ENCODE measurements around the gene CBX6.

Gene CBX6

DNA sequence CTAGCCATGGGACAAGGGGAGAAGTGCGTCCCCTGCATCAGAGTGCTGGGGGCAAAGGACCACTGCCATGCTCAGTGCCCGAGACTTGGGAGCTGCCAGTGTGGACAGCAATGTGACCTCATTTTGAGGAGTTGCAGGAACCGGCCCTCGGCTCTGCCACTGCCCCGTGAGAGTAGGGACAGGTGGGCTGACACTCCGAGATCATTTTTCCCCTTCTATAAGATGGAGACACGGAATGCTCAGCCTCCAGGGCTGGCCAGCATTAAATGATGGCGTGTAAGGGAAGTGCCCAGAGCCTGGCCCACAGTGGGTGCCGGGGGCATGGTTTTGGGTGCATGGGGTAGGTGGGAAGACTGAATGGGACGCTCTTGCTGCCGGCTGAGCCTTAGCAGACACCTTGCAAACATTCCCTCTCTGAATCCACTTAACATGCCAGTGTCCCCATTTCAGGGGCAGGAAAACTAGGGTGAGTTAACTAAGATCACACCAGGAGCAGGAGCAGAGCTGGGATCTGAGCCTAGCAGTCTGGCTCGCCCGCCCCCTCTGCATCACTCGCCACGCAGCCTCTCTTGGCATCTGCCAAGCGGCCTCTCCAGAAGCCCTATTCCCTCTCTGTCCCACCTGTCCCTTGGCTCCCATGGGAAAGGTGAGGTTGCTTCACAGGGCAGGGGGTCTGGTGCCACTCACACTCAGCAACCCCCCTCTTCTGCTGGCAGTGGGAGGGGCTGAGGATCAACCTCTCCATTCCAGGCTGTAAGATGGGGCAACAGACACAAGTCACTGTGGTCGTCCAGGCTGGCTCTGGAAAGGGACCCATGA, 41.8 kb downstream of the CBX6 start (continued):
- TF ChIP-seq, protein P1, sequence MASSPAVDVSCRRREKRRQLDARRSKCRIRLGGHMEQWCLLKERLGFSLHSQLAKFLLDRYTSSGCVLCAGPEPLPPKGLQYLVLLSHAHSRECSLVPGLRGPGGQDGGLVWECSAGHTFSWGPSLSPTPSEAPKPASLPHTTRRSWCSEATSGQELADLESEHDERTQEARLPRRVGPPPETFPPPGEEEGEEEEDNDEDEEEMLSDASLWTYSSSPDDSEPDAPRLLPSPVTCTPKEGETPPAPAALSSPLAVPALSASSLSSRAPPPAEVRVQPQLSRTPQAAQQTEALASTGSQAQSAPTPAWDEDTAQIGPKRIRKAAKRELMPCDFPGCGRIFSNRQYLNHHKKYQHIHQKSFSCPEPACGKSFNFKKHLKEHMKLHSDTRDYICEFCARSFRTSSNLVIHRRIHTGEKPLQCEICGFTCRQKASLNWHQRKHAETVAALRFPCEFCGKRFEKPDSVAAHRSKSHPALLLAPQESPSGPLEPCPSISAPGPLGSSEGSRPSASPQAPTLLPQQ (tag by site-specific recombination; IDR thresholded peaks at IDR 0.05) = no peak
- TF ChIP-seq SP2 (tag by site-specific recombination; IDR thresholded peaks at IDR 0.05) (no peak), ZNF76 (tag by site-specific recombination; IDR thresholded peaks at IDR 0.05; ENCODE audit: borderline replicate concordance, low read depth) (no peak), ZNF548 (tag by site-specific recombination; IDR thresholded peaks at IDR 0.05) (no peak), SP3 (tag by site-specific recombination; IDR thresholded peaks at IDR 0.05) (no peak), OSR2 (tag by site-specific recombination; IDR thresholded peaks at IDR 0.05) (no peak)
- TF ChIP-seq, protein P2, sequence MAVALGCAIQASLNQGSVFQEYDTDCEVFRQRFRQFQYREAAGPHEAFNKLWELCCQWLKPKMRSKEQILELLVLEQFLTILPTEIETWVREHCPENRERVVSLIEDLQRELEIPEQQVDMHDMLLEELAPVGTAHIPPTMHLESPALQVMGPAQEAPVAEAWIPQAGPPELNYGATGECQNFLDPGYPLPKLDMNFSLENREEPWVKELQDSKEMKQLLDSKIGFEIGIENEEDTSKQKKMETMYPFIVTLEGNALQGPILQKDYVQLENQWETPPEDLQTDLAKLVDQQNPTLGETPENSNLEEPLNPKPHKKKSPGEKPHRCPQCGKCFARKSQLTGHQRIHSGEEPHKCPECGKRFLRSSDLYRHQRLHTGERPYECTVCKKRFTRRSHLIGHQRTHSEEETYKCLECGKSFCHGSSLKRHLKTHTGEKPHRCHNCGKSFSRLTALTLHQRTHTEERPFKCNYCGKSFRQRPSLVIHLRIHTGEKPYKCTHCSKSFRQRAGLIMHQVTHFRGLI (tag by site-specific recombination; IDR thresholded peaks at IDR 0.05) = no peak
- TF ChIP-seq, protein P3, sequence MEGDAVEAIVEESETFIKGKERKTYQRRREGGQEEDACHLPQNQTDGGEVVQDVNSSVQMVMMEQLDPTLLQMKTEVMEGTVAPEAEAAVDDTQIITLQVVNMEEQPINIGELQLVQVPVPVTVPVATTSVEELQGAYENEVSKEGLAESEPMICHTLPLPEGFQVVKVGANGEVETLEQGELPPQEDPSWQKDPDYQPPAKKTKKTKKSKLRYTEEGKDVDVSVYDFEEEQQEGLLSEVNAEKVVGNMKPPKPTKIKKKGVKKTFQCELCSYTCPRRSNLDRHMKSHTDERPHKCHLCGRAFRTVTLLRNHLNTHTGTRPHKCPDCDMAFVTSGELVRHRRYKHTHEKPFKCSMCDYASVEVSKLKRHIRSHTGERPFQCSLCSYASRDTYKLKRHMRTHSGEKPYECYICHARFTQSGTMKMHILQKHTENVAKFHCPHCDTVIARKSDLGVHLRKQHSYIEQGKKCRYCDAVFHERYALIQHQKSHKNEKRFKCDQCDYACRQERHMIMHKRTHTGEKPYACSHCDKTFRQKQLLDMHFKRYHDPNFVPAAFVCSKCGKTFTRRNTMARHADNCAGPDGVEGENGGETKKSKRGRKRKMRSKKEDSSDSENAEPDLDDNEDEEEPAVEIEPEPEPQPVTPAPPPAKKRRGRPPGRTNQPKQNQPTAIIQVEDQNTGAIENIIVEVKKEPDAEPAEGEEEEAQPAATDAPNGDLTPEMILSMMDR (tag by site-specific recombination; IDR thresholded peaks at IDR 0.05) = no peak
- TF ChIP-seq, protein P4, sequence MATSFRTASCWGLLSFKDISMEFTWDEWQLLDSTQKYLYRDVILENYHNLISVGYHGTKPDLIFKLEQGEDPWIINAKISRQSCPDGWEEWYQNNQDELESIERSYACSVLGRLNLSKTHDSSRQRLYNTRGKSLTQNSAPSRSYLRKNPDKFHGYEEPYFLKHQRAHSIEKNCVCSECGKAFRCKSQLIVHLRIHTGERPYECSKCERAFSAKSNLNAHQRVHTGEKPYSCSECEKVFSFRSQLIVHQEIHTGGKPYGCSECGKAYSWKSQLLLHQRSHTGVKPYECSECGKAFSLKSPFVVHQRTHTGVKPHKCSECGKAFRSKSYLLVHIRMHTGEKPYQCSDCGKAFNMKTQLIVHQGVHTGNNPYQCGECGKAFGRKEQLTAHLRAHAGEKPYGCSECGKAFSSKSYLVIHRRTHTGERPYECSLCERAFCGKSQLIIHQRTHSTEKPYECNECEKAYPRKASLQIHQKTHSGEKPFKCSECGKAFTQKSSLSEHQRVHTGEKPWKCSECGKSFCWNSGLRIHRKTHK (tag by site-specific recombination; IDR thresholded peaks at IDR 0.05) = no peak

DNA sequence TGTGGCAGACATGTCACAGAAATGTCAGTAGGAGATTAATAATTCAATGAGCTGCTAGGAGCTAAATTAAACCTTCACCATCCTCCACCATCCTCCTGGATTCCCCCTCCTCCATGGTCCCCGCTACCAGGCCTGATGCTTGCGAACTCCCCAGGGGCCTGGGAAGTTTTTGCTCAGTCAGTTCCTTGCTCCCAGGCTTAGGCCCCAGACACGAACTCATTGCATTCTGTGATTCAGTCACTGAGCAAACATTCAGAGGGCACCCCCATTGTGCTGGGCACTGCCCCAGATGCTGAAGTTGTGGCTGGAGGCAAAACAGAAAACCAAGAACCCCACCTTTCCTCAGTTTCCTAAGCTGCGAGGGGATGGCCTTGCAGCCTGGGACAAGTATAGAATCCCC, 42.5 kb downstream of the CBX6 start:
- H3K36me3 ChIP-seq (ENCODE audit: control insufficient read depth in 2 of 2, insufficient read depth in 1 of 2, low read length in 2 of 2) = no peaks in the 10 kb centered on the region
- H3K27ac ChIP-seq (ENCODE audit: extremely low read depth, low read depth, low read length) = no peak overlapping the region
- TF ChIP-seq ZIC2 (tag by site-specific recombination; IDR thresholded peaks at IDR 0.05) (0 out of 2 replicates have a peak, but pooled peaks have one; percentile 15), ZNF426 (tag by site-specific recombination; IDR thresholded peaks at IDR 0.05) (no peak), ZNF202 (tag by site-specific recombination; IDR thresholded peaks at IDR 0.05; ENCODE audit: borderline replicate concordance) (no peak)
- no peaks in the 10 kb centered on the region for H3K9me3 ChIP-seq (ENCODE audit: control insufficient read depth, insufficient read depth, low read depth, low read length)
- ChIA-PET POLR2A (no interaction called here), CTCF (interaction anchor here (1.0 kb wide), 3 partner anchors 9 to 61 kb away, joined by 4 read pairs; no protein-coding TSS in a partner anchor)
- no peak overlapping the region for H3K4me3 ChIP-seq (ENCODE audit: low read depth, low read length)
- no peaks in the 10 kb centered on the region for H3K4me1 ChIP-seq (ENCODE audit: control insufficient read depth, insufficient read depth, low read length)

DNA sequence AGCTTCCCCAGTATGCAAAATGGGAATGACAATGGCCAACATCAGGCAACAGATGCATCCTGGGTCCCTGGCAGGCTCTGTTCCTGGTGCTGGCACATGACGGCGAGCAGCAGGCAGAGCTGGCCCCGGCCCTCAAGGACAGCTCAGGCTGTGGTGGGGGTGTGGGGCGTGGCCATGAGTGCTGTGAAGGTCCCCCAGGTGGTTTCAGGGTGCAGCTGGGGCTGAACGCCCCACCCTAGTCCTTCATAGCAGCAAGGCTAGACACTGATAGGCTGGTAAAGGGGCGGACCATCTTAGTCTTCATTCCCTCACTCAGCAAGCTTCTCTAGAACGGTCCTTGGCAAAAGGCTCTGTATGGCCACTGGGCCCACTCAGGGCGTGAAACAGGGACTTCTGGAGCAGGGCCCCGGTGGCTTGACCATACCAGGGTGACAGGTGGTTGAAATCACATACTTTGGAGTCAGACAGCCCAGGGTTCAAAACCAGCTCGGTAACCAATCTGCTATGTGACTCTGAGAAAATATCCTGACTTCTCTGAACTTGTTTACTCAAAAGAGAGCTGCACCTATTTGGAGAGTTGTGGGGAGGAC, 43.3 kb downstream of the CBX6 start:
- Histone ChIP-seq H3K9me3 (ENCODE audit: control insufficient read depth, insufficient read depth, low read depth, low read length) (no peaks in the 10 kb centered on the region), H3K4me1 (ENCODE audit: control insufficient read depth, insufficient read depth, low read length) (no peaks in the 10 kb centered on the region), H3K4me3 (ENCODE audit: low read depth, low read length) (no peak overlapping the region), H3K27ac (ENCODE audit: extremely low read depth, low read depth, low read length) (no peak overlapping the region), H3K36me3 (ENCODE audit: control insufficient read depth in 2 of 2, insufficient read depth in 1 of 2, low read length in 2 of 2) (no peaks in the 10 kb centered on the region)
- TF ChIP-seq BCL11B (tag by site-specific recombination; IDR thresholded peaks at IDR 0.05; ENCODE audit: low read depth) (no peak), HOXC10 (CRISPR knock-in tag; IDR thresholded peaks at IDR 0.05) (no peak), ZSCAN16 (tag by site-specific recombination; IDR thresholded peaks at IDR 0.05) (no peak), ZNF571 (tag by site-specific recombination; IDR thresholded peaks at IDR 0.05) (no peak)
- TF ChIP-seq, protein P5, sequence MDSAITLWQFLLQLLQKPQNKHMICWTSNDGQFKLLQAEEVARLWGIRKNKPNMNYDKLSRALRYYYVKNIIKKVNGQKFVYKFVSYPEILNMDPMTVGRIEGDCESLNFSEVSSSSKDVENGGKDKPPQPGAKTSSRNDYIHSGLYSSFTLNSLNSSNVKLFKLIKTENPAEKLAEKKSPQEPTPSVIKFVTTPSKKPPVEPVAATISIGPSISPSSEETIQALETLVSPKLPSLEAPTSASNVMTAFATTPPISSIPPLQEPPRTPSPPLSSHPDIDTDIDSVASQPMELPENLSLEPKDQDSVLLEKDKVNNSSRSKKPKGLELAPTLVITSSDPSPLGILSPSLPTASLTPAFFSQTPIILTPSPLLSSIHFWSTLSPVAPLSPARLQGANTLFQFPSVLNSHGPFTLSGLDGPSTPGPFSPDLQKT (IDR thresholded peaks at IDR 0.05; ENCODE audit: borderline replicate concordance, low read depth, low read length) = no peak
- POLR2A ChIA-PET = interaction anchor here (0.6 kb wide), 1 partner anchor 424 kb away, joined by 3 read pairs; no protein-coding TSS in a partner anchor
- CTCF ChIA-PET = interaction anchor here (0.7 to 1.0 kb wide), 4 partner anchors 8 to 60 kb away, joined by 4 to 5 read pairs (median 4); no protein-coding TSS in a partner anchor

Measured in HEK293 (cell line).